Hypothalamus (tissue), 51 donors: ENCODE results near the gene OR10A6.

ENCODE experiments used
- DNase-seq, 51 donors: peaks; one replicate each; lab custom pipeline; 2025; lab: John Stamatoyannopoulos, UW

Gene OR10A6, protein sequence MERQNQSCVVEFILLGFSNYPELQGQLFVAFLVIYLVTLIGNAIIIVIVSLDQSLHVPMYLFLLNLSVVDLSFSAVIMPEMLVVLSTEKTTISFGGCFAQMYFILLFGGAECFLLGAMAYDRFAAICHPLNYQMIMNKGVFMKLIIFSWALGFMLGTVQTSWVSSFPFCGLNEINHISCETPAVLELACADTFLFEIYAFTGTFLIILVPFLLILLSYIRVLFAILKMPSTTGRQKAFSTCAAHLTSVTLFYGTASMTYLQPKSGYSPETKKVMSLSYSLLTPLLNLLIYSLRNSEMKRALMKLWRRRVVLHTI

GRCh38 chr11:7931168-7931567 lies at the start of gene OR10A6:
Gene OR10A6, minus strand, starts transcription at chr11:7931268. Its CDS starts 2,606 bp downstream, at chr11:7928662.
- DNase-seq, result no peak

- no peak for DNase-seq
Observed at GRCh38 chr11:7977232-7977917, 46.3 kb upstream of the OR10A6 start.

DNA sequence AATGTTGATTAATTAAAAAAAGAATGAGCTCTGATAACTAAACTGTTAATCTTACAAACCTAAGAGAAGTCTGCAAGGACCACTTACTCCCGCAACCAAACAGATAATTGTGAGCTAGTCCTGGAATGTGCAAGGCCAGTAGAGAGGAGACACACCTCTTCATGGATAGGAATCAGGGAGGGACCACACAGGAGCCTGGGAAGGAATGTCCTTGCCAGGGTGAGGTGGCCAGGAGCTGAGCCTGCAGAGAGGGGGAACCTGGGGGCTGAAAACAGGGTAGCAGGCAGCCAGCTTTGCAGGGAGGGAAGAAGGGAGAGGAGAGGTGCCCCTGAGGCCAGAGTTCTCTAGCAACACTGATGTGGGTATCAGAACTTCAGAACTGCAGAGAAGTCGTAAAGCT lies 43.6 kb upstream of the OR10A6 start:
- no peak for DNase-seq

DNA sequence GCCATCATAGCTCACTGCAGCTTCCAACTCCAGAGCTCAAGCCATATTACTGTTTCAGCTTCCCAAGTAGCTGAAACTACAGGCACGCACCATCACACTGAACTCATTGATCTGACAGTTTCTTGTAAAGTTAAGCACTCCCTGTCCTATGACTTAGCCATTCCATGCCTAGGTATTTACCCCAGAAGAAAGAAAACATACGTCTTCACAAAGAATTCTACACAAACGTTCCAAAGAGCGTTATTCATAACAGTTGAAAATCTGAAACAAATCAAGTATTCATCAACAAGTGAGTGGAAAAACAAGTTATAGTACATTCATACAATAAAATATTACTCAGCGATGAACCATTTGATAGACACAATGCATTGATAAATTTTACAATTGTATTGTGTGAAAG lies 41.9 kb upstream of the OR10A6 start:
- no peak for DNase-seq

GRCh38 chr11:7971846-7972245 lies 40.8 kb upstream of the OR10A6 start:
- no peak for DNase-seq

- no peak for DNase-seq
Observed at GRCh38 chr11:7969756-7970646, 38.9 kb upstream of the OR10A6 start.

GRCh38 chr11:7968686-7969085 lies 37.6 kb upstream of the OR10A6 start:
- no peak for DNase-seq

GRCh38 chr11:7967826-7968225 lies 36.8 kb upstream of the OR10A6 start:
- no peak for DNase-seq

DNA sequence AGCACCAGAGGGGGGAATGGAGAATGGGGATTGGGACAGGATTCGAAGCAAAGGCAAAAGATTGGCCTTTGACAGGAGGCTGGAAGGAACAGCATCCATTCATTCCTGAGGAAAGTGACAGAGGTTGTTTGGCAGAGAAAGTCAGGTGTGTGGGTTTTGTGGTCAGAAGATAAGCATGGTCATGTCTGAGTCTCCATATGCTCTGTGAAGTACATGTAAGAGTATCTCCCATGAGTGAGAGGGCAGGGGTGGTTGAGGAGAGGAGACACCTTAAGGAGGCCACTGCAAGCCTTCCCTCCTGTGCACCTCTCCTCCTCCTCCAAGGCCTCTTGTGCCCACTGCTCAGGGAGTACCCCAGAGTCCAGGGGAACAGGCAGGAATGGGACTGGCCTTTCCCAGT lies 36.0 kb upstream of the OR10A6 start:
- DNase-seq, result no peak

GRCh38 chr11:7965386-7965785 lies 34.3 kb upstream of the OR10A6 start, which contains the start of gene NLRP10:
Gene NLRP10, minus strand, starts transcription at chr11:7965447. Its CDS starts 1,952 bp downstream, at chr11:7963495.
- no peak for DNase-seq

DNA sequence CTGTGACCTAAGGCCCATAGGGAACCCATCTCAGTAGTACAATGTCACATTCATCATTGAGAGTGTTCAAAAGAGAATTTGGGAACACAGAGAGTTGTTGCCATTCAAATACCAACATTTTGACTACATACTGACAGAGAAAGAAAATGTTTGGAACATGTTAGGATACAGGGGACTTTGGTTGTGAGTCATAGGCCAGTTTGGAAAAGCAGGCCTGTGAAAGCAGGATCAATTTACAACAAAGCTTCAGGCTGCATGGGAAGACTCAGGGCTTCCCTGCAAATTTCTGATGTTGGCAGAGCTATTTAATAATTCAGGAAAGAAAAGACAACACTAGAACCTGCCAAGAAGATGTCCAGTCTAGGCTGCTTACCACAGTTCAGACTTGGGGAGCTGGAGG lies 33.8 kb upstream of the OR10A6 start:
- DNase-seq, result no peak

- no peak for DNase-seq
Observed at GRCh38 chr11:7964261-7964660, 33.2 kb upstream of the OR10A6 start.

DNA sequence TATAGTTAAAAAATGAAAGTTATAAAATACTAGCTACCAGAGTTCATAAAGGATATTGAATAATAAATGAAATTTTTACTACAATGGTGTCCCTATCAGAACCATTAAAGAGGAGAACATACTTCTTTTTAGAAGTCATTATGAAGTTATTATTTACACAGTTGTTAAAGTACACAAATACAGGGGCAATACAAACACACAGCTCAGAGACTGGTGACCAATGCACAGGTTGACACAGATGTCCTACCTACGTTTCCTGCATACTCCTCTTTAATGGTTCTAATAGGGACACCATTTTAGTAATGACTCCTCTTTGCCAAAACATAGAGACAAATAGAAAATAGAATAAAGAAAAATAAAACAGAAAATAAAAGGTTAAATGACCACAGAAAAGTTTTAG lies 24.1 kb upstream of the OR10A6 start:
- DNase-seq, result no peak

- no peak for DNase-seq
Observed at GRCh38 chr11:7949934-7950333, 18.9 kb upstream of the OR10A6 start.

DNA sequence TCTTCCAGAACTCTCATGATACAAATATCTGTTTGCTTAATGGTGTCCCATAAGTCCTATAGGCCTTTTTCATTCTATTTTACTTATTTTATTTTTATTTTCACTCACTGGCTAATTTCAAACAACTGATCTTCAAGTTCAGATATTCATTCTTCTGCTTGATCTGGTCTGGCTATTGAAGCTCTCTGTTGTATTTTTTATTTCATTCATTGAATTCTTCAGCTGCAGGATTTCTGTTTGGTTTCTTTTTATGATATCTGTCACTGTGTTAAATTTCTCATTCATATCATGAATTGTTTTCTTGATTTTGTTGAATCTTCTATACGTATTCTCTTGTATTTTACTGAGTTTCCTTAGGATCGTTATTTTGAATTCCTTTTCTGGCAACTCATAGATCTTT lies 13.1 kb upstream of the OR10A6 start:
- no peak for DNase-seq

DNA sequence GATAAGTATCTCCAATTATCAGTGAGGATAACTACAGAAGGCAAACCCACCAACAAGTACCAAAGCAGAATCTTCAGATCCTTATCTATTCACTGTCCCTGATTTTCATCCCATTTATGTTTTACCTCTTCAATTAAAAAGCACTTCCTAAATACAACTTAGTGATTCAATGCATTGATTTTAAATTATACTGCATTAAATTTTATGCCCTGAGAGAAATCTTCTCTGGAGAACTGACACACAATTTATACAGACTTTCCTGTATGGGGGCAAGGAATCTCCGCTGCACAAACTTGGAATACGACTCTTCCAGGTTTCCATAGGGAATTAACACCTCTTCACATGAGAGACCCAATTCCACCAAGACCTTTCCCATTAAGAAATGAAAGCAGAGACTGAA lies 10.5 kb upstream of the OR10A6 start, which contains the start of gene OR10A3:
OR10A3 (minus strand) TSS at position 101 of the 400 bp plus-strand sequence. CDS start 2,188 bp downstream, outside the sequence.
- DNase-seq, result no peak

- no peak for DNase-seq
Observed at GRCh38 chr11:7941146-7941545, 10.1 kb upstream of the OR10A6 start.

DNA sequence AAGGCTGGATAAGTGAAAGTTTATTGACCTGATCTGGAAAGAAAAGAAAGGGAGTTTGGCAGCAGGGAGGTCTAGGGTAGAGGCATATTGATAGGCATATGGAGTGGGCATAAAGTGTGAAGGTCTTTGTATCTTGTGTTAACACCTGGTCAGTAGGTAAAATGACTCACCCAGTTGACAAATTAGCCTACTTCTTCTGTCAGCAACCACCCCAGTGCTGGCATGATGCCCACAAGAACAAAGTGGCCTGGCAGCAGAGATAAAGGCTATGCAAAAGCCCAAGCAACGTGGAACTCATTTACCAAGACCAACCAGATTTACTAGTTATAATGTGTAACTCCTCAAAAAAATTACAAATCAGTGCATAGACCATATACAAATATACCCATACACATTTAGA lies 5.5 kb upstream of the OR10A6 start:
- DNase-seq, result no peak

GRCh38 chr11:7927635-7928034 lies 3.4 kb downstream of the OR10A6 start:
- DNase-seq, result no peak

- no peak for DNase-seq
Observed at GRCh38 chr11:7924536-7924935, 6.5 kb downstream of the OR10A6 start.

DNA sequence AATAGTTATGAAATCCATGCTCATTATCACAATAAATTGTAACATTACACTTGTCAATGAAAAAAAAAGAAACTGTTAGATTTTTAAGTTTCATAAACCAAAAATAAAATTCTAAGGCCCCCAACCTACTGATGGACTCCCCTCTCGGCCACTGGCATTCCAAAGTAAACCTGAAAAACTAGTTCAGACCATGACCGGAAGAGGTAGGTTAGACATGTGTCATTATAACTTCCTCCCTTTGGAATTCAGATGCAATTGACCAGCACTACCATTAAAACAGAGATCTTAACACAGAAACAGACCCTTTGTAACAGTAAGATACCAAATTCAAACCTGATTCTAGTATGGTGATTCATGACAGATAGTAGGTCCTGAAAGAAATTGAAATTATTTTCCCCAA lies 12.9 kb downstream of the OR10A6 start:
- no peak for DNase-seq
